ENCODE data around the gene DUS2. TPM values are rescaled to one million over a fixed set of nuclear protein-coding genes. Genes with fewer than 3 reads are reported as not detected.
"Not testable (repeated sequence)": the region's sequence is repeated elsewhere in the genome, so short reads cannot be mapped to it uniquely, and the experiment has no call there.

DUS2 gene
- polyA plus RNA-seq, 1 donor (not counting 4 experiments of a cell fraction or from before 2014, with no cell fraction given) = 22.9 TPM

DNA sequence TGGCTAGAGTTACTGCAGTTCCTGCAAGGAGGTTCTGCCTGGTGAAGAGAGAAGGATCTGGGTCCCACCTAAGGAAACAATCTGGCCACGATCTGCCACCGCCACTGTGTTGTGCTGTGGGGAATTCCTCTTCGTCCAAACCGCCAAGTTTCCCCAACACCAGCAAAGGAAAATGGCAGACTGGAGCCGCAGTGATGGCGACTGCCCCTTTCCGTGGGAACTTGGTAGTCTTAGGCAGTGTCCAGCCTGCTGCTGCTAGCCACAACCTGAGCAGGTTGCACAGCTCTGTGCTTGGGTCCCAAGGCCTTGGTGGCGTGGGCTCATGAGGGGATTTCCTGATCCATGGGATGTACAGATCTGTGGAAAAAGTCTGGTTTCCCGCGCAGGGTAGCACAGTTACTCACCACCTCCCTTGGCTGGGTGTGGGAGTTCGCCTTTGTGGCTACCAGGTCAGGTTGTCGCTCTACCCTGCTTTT, 90.7 kb downstream of the DUS2 start:
- Histone ChIP-seq H3K9me3 (ENCODE audit: control insufficient read depth, low read depth, low read length) (peaks cover 2% of the 10 kb centered on the region), H3K79me2 (ENCODE audit: control insufficient read depth, insufficient read depth, low read length) (peaks cover 52% of the 10 kb centered on the region), H2AFZ (ENCODE audit: control insufficient read depth, low read length) (no peak overlapping the region), H3K9ac (ENCODE audit: control insufficient read depth, extremely low read depth, insufficient read depth, low read length) (no peak overlapping the region), H3K27me3 (ENCODE audit: control insufficient read depth, extremely low read depth, insufficient read depth, low read length) (no peaks in the 10 kb centered on the region), H3K9me1 (ENCODE audit: control insufficient read depth, extremely low read depth, insufficient read depth, low read length) (no peaks in the 10 kb centered on the region), H3K36me3 (ENCODE audit: control insufficient read depth in 2 of 2, extremely low read depth in 1 of 2, insufficient read depth in 2 of 2, low read length in 2 of 2) (no peaks in the 10 kb centered on the region), H4K20me1 (ENCODE audit: control insufficient read depth, extremely low read depth, insufficient read depth, low read length) (no peaks in the 10 kb centered on the region), H3K4me3 (ENCODE audit: control insufficient read depth in 2 of 3, extremely low read depth in 1 of 3, insufficient read depth in 2 of 3, low read depth in 1 of 3, low read length in 3 of 3) (no peak overlapping the region), H3K27ac (ENCODE audit: control insufficient read depth, insufficient read depth, low read length) (no peak overlapping the region), H3K4me1 (ENCODE audit: control insufficient read depth, extremely low read depth, insufficient read depth, low read length) (no peaks in the 10 kb centered on the region), H3K4me2 (ENCODE audit: control insufficient read depth, extremely low read depth, insufficient read depth, low read depth, low read length) (no peak overlapping the region)
- DNase-seq (ENCODE audit: low read depth, low spot score) = no peak
- no peak for FAIRE-seq
- dilution Hi-C loops (cut with MboI; ENCODE audit: extremely low pct_ligation_motif_present, low sequenced_read_pairs) = no loop called here
- TF ChIP-seq, protein P1, sequence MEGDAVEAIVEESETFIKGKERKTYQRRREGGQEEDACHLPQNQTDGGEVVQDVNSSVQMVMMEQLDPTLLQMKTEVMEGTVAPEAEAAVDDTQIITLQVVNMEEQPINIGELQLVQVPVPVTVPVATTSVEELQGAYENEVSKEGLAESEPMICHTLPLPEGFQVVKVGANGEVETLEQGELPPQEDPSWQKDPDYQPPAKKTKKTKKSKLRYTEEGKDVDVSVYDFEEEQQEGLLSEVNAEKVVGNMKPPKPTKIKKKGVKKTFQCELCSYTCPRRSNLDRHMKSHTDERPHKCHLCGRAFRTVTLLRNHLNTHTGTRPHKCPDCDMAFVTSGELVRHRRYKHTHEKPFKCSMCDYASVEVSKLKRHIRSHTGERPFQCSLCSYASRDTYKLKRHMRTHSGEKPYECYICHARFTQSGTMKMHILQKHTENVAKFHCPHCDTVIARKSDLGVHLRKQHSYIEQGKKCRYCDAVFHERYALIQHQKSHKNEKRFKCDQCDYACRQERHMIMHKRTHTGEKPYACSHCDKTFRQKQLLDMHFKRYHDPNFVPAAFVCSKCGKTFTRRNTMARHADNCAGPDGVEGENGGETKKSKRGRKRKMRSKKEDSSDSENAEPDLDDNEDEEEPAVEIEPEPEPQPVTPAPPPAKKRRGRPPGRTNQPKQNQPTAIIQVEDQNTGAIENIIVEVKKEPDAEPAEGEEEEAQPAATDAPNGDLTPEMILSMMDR (optimal IDR thresholded peaks at IDR 0.05 in 1 of 3, IDR thresholded peaks at IDR 0.05 in 1 of 3, conservative IDR thresholded peaks at IDR 0.05 in 1 of 3; ENCODE audit: extremely low read depth in 1 of 3, insufficient read depth in 2 of 3, low read length in 3 of 3) = no peak
- no peak for TF ChIP-seq EZH2 (IDR thresholded peaks at IDR 0.05; ENCODE audit: low read length)

- H3K36me3 ChIP-seq (ENCODE audit: control insufficient read depth in 2 of 2, extremely low read depth in 1 of 2, insufficient read depth in 2 of 2, low read length in 2 of 2); H3K4me3 ChIP-seq (ENCODE audit: control insufficient read depth in 2 of 3, extremely low read depth in 1 of 3, insufficient read depth in 2 of 3, low read depth in 1 of 3, low read length in 3 of 3); H3K4me2 ChIP-seq (ENCODE audit: control insufficient read depth, extremely low read depth, insufficient read depth, low read depth, low read length); H3K9ac ChIP-seq (ENCODE audit: control insufficient read depth, extremely low read depth, insufficient read depth, low read length); H3K27me3 ChIP-seq (ENCODE audit: control insufficient read depth, extremely low read depth, insufficient read depth, low read length); H3K9me1 ChIP-seq (ENCODE audit: control insufficient read depth, extremely low read depth, insufficient read depth, low read length); H3K4me1 ChIP-seq (ENCODE audit: control insufficient read depth, extremely low read depth, insufficient read depth, low read length); FAIRE-seq; H4K20me1 ChIP-seq (ENCODE audit: control insufficient read depth, extremely low read depth, insufficient read depth, low read length); H3K27ac ChIP-seq (ENCODE audit: control insufficient read depth, insufficient read depth, low read length); dilution Hi-C loops (cut with MboI; ENCODE audit: extremely low pct_ligation_motif_present, low sequenced_read_pairs); H3K9me3 ChIP-seq (ENCODE audit: control insufficient read depth, low read depth, low read length); DNase-seq (ENCODE audit: low read depth, low spot score); H2AFZ ChIP-seq (ENCODE audit: control insufficient read depth, low read length): not testable (repeated sequence)
- peaks cover 44% of the 10 kb centered on the region for H3K79me2 ChIP-seq (ENCODE audit: control insufficient read depth, insufficient read depth, low read length)
Measured at GRCh38 chr16:68114939-68115338, 91.9 kb downstream of the DUS2 start.

GRCh38 chr16:68115851-68116250, 92.8 kb downstream of the DUS2 start:
- Histone ChIP-seq H3K27ac (ENCODE audit: control insufficient read depth, insufficient read depth, low read length) (no peak overlapping the region), H2AFZ (ENCODE audit: control insufficient read depth, low read length) (no peak overlapping the region), H3K4me3 (ENCODE audit: control insufficient read depth in 2 of 3, extremely low read depth in 1 of 3, insufficient read depth in 2 of 3, low read depth in 1 of 3, low read length in 3 of 3) (no peak overlapping the region), H3K4me1 (ENCODE audit: control insufficient read depth, extremely low read depth, insufficient read depth, low read length) (no peaks in the 10 kb centered on the region), H3K36me3 (ENCODE audit: control insufficient read depth in 2 of 2, extremely low read depth in 1 of 2, insufficient read depth in 2 of 2, low read length in 2 of 2) (no peaks in the 10 kb centered on the region), H4K20me1 (ENCODE audit: control insufficient read depth, extremely low read depth, insufficient read depth, low read length) (no peaks in the 10 kb centered on the region), H3K4me2 (ENCODE audit: control insufficient read depth, extremely low read depth, insufficient read depth, low read depth, low read length) (no peak overlapping the region), H3K9ac (ENCODE audit: control insufficient read depth, extremely low read depth, insufficient read depth, low read length) (no peak overlapping the region), H3K79me2 (ENCODE audit: control insufficient read depth, insufficient read depth, low read length) (peaks cover 43% of the 10 kb centered on the region), H3K9me1 (ENCODE audit: control insufficient read depth, extremely low read depth, insufficient read depth, low read length) (no peaks in the 10 kb centered on the region), H3K27me3 (ENCODE audit: control insufficient read depth, extremely low read depth, insufficient read depth, low read length) (no peaks in the 10 kb centered on the region), H3K9me3 (ENCODE audit: control insufficient read depth, low read depth, low read length) (no peaks in the 10 kb centered on the region)
- FAIRE-seq (no peak), DNase-seq (ENCODE audit: low read depth, low spot score) (no peak)
- dilution Hi-C loops (cut with MboI; ENCODE audit: extremely low pct_ligation_motif_present, low sequenced_read_pairs) = no loop called here
- no peak for TF ChIP-seq EZH2 (IDR thresholded peaks at IDR 0.05; ENCODE audit: low read length)
- TF ChIP-seq, protein P1 (optimal IDR thresholded peaks at IDR 0.05 in 1 of 3, IDR thresholded peaks at IDR 0.05 in 1 of 3, conservative IDR thresholded peaks at IDR 0.05 in 1 of 3; ENCODE audit: extremely low read depth in 1 of 3, insufficient read depth in 2 of 3, low read length in 3 of 3) = no peak
